GM21381 (cell line): Measurements from ENCODE around the gene RDH12.
"Not testable (repeated sequence)": the region's sequence is repeated elsewhere in the genome, so short reads cannot be mapped to it uniquely, and the experiment has no call there.

ENCODE experiments used
- ATAC-seq: cut with Tn5 transposase; IDR thresholded peaks from one replicate; pipeline ENCODE4 v1.9.1; 2021; ENCODE audit warnings: mild to moderate bottlenecking, moderate library complexity; ENCODE audit not compliant: unreplicated experiment

Gene RDH12

GRCh38 chr14:67704484-67705089 lies 2.9 kb downstream of the RDH12 start:
- no peak for ATAC-seq

GRCh38 chr14:67705211-67705610 lies 3.5 kb downstream of the RDH12 start:
- ATAC-seq: no peak

GRCh38 chr14:67709346-67709745 lies 7.7 kb downstream of the RDH12 start:
- not testable (repeated sequence) for ATAC-seq

GRCh38 chr14:67709796-67710195 lies 8.1 kb downstream of the RDH12 start:
- not testable (repeated sequence) for ATAC-seq

- no peak for ATAC-seq
Measured at GRCh38 chr14:67710209-67710608, 8.5 kb downstream of the RDH12 start.

GRCh38 chr14:67717048-67717447 lies 15.4 kb downstream of the RDH12 start:
- ATAC-seq: no peak

- no peak for ATAC-seq
Measured at GRCh38 chr14:67718265-67718664, 16.6 kb downstream of the RDH12 start.

- not testable (repeated sequence) for ATAC-seq
Measured at GRCh38 chr14:67719385-67719784, 17.7 kb downstream of the RDH12 start.

- ATAC-seq: no peak
Measured at GRCh38 chr14:67719866-67720265, 18.2 kb downstream of the RDH12 start.

- ATAC-seq: no peak
Measured at GRCh38 chr14:67721875-67722274, 20.2 kb downstream of the RDH12 start.

GRCh38 chr14:67722293-67722692 lies 20.6 kb downstream of the RDH12 start:
- ATAC-seq: no peak

GRCh38 chr14:67725171-67725570 lies 23.5 kb downstream of the RDH12 start:
- ATAC-seq: no peak

GRCh38 chr14:67727361-67727760 lies 25.7 kb downstream of the RDH12 start:
- no peak for ATAC-seq

GRCh38 chr14:67728258-67728657 lies 26.6 kb downstream of the RDH12 start:
- ATAC-seq: no peak

- no peak for ATAC-seq
Measured at GRCh38 chr14:67729072-67729885, 27.6 kb downstream of the RDH12 start.

GRCh38 chr14:67733616-67734015 lies 31.9 kb downstream of the RDH12 start:
- ATAC-seq: no peak

GRCh38 chr14:67734675-67735074 lies 33.0 kb downstream of the RDH12 start:
- ATAC-seq: no peak

- ATAC-seq: no peak
Measured at GRCh38 chr14:67735336-67736147, 33.9 kb downstream of the RDH12 start.

- ATAC-seq: no peak
Measured at GRCh38 chr14:67736771-67737170, 35.1 kb downstream of the RDH12 start.

- ATAC-seq: no peak
Measured at GRCh38 chr14:67738740-67739504, 37.2 kb downstream of the RDH12 start.

- no peak for ATAC-seq
Measured at GRCh38 chr14:67744046-67744445, 42.4 kb downstream of the RDH12 start.
